Fibroblast of skin of right biceps (primary cell): ENCODE results near the gene SORBS2.

Experiments
- DNase-seq: peaks from one replicate; pipeline ENCODE4 v3.0.0-alpha.2; 2013

SORBS2 gene

GRCh38 chr4:185710487-185710995 lies 101.5 kb downstream of the SORBS2 start:
- no peak for DNase-seq

DNA sequence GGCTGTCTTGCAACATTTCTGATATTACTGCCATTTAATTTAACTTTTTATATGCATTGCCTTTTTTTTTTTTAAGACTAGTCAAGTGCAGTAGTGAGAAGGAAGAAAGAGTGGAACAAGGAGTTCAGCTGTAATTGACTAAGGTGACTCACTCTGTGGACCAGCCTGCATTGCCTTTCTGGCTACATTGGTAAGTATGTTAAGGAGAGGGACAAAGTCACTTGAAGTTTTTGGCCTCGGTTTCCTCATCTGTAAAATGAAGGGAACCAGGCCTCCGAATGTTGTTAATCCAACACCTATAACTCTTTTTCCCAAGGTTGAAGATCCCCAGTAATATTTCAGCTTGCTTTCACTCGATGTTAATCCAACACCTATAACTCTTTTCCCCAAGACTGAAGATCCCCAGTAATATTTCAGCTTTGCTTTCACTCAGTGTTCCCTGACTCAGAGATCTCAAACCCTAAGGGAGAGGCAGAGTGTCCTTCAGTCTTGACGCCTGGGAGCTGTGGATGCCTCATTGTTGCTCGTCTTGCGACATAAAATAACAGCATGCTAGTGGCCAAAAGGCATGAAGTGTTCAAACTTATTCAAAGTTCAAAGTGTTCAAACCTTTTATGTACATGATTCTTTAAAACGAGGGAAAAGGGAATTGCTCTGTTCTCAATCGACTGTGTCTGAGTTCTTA lies 102.0 kb downstream of the SORBS2 start:
- DNase-seq = peak; percentile 51

DNA sequence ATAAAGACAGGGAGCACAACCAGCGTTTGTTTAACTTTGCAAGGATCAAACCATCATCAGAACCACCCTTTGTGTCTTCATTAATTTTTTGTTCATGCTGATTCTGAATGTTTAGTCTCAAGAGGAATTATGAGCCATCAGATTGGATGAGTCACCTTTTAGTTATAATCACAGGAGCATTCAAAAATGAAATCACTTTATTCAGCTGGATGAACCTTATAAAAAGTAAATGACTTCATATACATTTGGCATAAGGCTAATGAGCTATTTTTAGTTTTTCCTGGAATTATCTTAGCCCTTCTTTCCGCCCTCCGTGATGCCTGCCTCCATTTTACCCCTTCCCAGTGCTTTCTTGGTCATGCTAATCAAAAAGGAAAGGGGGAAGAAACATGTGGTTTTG lies 103.6 kb downstream of the SORBS2 start:
- DNase-seq = peak; percentile 84

GRCh38 chr4:185707622-185708021 lies 104.4 kb downstream of the SORBS2 start:
- peak; percentile 68 for DNase-seq

DNA sequence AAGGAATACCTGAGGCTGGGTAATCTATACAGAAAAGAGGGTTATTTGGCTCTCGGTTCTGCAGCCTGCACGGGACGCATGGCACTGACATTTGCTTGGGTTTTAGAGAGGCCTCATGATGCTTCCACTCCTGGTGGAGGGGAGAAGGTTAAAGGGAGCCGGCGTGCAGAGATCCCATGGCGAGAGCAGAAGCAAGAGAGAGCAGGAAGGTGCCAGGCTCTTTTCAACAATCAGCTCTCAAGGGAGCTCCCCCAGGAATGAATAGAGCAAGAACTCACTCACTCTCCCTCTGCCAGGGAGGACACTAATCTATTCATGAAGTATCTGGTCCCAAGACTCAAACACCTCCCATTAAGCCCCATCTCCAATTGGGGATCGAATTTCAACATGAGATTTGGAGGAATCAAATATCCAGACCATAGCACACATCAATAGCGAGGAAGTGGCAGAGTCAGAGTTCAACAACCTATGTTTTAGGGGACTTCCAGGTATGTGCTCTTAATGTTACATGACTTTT lies 109.8 kb downstream of the SORBS2 start:
- no peak for DNase-seq

GRCh38 chr4:185700630-185701029 lies 111.4 kb downstream of the SORBS2 start:
- DNase-seq = no peak

- peak; percentile 34 for DNase-seq
Observed at GRCh38 chr4:185700048-185700447, 111.9 kb downstream of the SORBS2 start.

GRCh38 chr4:185697488-185697887 lies 114.5 kb downstream of the SORBS2 start:
- no peak for DNase-seq

DNA sequence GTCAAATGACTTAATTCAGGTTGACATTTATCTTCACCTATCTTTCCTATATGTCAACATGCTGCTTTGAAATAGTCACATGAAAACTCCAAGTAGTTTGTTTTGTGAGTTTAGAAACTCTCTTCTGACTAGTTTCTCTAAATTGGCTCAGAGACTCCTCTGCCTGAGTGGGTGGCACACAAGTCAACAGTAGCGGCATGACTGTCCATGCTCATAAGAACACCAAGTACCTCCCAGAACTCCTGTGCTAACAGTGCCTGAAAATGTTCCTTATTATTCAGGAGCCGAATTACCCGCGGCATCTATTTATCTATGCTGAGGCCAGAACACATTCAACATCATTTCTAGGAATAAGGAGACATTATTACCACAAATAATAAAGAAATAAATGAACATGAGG lies 116.3 kb downstream of the SORBS2 start:
- DNase-seq = no peak

DNA sequence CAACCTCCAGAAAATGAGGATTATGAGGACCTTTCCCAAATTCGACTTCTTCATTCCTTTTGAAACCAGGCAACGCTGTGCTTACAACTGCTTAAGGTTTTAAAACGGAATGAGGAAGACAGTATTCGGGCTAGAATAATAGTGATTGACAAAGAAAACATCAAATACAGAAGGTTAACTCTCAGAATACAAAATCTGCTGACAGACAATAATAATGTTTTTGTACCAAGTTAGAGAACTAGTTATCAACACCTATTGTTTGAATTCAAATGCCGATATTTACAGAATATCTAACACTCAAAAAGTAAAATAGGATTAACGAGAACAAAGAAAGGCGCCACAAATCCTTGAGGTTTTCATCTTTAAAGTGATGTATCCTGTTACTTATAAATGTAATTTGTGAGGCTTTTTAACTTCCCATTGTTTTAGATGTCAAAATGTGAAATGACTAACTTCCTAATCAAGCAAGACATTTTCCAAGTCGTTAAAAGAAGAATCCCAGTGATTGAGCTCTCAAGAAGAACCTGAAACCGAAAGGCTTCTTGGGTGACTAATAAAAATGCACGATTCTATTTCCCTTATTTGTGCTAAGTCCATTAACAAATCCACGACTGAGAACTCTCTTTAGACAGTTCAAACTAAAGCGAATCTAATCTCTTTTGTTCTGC lies 118.3 kb downstream of the SORBS2 start:
- no peak for DNase-seq

- DNase-seq = no peak
Observed at GRCh38 chr4:185689407-185689806, 122.6 kb downstream of the SORBS2 start.

GRCh38 chr4:185685804-185686203 lies 126.2 kb downstream of the SORBS2 start:
- DNase-seq = peak; percentile 14

DNA sequence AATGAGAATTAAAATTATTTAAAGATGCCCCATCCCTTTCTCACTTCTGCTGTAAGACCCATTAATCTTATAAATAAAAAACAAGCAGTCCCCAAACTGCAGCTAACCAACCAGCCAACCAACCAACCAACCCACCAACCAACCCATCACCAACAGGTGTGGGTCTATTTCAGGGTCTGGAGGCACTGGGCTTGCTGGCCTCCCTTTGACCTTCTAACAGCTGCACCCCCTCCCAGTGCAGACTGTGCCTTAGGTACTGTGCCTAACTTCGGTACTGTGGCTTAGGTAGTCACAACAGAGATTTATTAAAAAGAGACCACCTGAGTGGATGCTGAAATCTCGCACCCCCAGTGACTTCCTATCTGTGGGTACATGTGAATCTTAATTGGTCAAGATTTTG lies 128.1 kb downstream of the SORBS2 start:
- no peak for DNase-seq

- DNase-seq = no peak
Observed at GRCh38 chr4:185683222-185683621, 128.8 kb downstream of the SORBS2 start.

DNA sequence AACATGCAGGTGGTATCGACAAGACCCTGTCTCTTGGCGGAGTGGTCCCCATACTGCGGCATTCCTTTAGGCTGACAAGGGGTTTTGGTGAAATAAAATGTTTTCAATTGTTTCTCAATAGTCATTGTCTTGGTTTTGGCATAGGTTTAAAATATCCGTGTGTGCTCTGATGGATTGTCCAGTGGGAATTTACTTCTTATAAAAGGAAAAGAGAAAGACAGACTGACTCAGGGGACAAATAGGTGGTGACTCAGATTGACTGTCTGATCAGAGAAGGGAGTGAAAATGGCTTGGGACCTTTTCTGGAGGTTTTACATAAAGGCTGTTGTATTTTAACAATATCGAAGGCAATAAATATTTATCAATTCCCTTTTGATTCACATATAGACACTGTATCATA lies 129.8 kb downstream of the SORBS2 start:
- peak; percentile 79 for DNase-seq

GRCh38 chr4:185681604-185682003 lies 130.4 kb downstream of the SORBS2 start:
- no peak for DNase-seq

GRCh38 chr4:185680617-185681016 lies 131.4 kb downstream of the SORBS2 start:
- no peak for DNase-seq

GRCh38 chr4:185679523-185679922 lies 132.5 kb downstream of the SORBS2 start:
- no peak for DNase-seq

DNA sequence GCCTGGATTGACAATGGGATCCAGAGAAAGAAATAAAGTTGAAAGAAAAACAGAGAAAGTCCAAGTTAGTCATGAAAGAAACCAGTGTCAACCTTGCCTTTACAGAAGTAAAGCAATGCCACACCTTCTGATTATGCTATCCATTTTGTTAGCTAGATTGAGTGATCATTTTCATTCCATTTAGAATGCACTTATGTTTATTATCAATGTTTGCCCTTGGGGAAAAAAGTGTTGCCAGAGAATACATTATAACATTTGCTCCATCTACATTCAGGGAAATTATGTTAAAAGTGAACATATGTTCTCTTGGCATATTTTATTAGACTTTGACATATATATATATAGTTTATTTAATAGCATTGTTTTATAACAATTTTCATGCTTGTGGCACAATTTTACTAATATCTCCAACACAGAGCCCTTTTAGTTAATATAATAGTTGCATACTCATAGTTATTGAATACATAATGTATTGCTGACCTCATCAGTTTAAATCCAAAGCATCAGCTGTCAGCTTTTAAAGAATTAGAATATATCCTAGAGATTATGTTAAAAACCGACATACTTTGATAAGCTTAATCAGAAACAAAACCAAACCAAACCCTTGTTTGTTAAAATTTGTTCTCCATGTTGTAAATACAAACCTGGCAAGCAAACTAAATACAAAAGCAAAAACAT lies 134.2 kb downstream of the SORBS2 start:
- DNase-seq = no peak

- peak; percentile 3 for DNase-seq
Observed at GRCh38 chr4:185672618-185673017, 139.4 kb downstream of the SORBS2 start.

- DNase-seq = no peak
Observed at GRCh38 chr4:185672151-185672550, 139.8 kb downstream of the SORBS2 start.

- DNase-seq = no peak
Observed at GRCh38 chr4:185671496-185671895, 140.5 kb downstream of the SORBS2 start.

DNA sequence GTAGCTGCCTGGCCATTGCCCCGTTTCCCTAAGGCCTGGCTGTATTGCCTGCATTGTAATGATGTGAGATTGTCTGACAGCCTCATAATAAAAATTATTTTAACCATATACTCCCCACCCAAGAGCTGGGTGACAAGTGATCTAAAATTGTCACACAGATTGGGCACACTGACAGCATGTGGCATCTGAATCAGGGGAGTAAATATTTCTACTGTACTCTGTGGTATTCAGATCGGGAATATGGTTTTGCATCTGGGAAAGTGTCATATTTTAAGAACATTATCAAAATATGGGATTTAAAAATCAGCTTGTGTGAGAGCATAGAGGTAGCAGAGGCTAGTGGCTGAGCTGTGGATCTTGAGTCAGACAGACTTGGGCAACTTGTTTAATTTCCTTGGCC lies 140.9 kb downstream of the SORBS2 start:
- DNase-seq = no peak

GRCh38 chr4:185669288-185669687 lies 142.7 kb downstream of the SORBS2 start:
- no peak for DNase-seq
